Occipital lobe (tissue), 2 donors: ENCODE measurements around the gene NPHP1. TPM values are rescaled to one million over a fixed set of nuclear protein-coding genes. Genes with fewer than 3 reads are reported as not detected.
A peak's percentile ranks its signal among the peaks of the same experiment; 100 is the strongest.
"Not testable (repeated sequence)": the region's sequence is repeated elsewhere in the genome, so short reads cannot be mapped to it uniquely, and the experiment has no call there.

Experiments used
- DNase-seq: peaks from one replicate; lab custom pipeline; 2025; lab: John Stamatoyannopoulos, UW
- total RNA-seq: library from RNA; depleted of rRNA; stranded (reverse); fragments of >200 nt; gene quantifications from one replicate; pipeline ENCODE4 v1.2.3, GENCODE V29; 2014

The NPHP1 gene
- total RNA-seq, result 4.4 TPM

DNA sequence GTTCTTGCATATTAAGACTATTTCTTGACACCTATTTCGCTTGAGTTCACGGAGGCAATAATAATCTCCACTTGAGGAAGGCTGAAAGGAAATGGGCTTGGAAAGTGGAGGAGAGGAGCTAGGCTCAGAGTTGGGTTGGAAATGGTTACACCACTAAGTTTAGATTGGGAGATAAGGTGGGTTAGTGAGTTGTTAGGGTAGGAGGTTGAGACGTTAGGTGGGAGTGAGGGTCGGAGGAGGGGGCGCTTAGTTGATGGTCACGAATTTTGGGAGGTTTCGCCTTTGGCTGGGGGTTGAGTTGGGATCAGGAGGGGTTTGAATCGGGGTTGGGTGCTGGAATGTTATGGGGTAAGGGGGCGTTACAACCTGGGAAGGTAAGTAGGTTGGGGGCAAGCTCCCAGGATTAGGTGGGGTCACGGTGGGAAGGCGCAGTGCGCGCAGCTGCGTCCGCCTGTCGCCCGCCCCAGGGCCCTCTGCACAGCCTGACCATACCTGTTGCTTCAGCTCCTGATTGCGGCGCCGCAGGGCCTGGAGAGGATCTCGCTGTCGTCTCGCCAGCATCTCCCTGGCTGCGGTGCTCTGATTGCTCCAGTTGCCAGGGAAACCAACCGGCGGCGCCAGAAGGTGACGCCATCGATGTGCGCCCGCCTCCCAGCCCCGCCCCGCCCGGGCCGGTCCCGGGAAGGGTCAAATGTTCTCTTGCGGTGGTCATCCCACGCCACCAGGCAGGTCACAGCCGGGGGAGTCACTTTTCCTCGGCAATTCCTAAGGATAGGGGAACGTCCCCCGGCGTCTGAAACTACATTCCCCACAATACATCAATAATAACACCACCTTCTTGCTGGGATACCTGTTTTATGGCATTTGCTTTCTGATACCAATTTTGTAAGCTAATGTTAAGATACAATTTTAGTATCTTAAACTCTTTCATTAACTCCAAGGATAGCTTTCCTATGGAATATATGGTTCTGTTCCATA is at the start of gene NPHP1:
NPHP1 (minus strand) TSS at position 606 of the 978 bp plus-strand sequence; CDS start at position 561, 45 bp downstream.
- DNase-seq, result peak; percentile 86

DNA sequence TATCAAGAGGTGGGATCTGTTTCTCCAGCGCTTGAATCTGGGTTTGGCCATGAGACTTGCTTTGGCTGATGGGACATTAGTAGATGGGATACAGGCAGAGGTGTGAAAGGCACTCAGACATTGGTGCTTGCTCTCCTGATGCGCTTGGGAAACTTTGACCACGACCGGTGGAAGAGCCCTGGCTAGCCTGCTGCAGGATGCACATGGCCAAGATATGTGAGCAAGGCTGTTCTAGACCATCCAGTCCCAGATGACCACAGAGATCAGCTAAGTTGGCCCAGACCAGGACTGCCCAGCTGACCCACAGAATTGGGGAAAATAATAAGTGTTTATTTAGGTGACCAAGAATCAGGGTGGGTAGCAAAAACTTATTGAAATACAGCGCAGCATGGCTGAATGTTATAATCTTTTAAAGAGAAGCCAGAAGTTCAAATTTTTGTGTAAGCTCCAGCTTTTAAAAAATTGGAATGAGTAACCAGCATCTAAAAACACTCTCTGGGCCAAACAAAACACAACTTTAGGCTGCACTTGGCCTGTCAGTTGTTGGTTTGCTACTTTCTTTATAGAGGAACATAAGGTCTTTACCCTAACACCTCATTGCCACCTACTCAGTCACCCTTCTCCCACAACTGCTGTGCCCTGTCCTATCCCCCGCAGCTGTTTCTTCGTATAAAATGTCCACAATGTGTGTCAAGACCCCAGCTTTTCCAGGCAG is 43.4 kb upstream of the NPHP1 start:
- DNase-seq, result not testable (repeated sequence)

DNA sequence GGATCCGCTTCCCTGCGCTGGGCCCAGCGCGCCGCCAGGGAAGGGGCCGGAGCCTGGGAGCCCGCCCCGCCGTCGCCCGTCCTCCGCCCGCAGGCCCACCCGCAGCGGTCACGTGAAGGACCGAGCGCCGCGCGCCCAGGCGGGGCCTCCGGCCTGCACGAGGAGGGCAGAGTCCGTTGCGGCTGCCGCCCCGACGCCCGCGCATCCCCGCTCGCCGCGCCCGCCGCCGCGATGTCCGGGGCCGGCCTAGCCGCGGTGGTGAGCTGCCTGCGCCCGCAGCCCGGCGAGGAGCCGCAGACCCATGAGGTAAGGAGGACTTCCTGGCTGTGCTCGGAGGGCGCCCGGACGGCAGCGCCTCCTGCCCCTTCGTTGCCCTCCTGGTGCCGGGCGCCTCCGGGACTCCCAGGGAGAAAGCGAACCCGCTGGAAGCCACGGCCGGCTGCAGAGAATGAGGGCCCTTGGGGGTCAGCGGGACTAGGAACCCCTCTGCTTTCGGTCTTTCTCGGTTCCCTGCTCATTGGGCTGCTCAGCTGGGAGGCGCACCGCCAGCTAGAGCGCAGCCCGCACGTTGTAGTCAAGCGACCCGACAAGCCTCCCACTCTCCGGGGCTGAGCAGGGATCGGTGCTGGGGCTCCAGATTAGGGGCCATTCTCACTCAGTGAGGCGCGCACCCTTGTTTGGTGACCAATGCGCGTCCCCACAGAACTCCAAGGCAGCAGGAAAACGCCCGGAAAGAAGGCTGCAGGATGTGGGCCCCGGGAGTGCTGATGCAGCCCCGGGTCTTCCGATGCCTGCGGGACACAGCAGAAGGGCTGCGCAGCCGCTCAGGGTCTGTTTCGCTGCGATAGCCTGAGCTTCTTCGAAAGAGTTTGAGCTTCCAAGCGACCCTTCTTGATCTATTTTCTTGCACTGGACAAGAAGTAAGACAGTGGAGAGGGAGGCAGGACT is 40.9 kb upstream of the NPHP1 start:
- DNase-seq, result not testable (repeated sequence)

DNA sequence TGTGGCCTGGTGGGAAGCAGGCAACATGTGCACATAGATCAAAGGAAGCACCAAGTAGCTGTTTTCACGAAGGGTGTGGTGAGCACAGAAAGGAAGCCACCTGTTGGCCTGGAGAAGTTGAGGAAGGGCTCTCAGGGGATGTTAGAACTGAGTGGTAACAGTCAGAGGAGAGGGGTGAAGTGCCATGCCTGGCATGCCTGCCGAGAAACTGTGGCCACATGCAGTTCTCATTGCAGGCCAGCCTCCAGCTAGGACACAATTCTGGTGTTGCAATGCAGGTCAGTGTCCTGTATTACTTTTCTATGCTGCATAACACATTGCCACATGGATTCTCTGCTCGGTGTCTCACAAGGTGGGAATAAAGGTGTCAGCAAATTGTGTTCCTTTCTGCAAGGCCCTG is 38.5 kb upstream of the NPHP1 start:
- DNase-seq, result not testable (repeated sequence)

DNA sequence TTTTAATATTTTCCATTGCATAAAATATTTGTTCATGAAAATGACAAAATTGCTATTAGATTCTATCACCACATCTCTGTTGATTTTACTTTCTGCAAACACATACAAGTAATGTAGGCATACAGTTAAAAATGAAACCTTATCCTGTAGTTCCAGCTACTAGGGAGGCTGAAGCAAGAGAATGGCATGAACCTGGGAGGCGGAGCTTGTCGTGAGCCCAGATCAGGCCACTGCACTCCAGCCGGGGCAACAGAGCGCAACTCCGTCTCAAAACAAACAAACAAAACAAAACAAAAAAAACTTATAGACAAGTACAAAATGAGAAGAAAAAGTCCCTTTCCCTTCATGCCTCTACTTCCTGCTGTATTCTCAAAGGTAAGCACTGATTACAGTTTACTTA is 29.7 kb upstream of the NPHP1 start:
- DNase-seq, result not testable (repeated sequence)

DNA sequence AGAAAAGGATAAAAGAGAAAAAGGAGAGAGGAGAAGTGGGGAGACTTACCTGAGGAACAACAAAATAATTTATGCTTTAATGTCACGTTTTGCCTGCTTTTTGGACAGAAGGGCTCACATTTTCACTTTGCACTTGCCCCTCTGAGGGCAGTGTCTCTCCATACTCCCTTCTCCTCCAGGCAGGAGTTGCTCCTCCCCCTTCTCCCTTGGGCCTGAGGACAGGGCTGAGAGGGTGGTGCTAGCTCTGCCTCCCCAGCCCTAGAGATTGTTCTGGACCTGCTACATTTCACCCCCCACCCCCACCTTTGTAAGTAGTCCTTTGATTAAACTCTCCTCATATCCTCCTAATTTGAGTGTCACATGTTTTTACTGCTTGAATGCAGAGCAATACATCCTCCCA is 25.1 kb upstream of the NPHP1 start:
- not testable (repeated sequence) for DNase-seq

DNA sequence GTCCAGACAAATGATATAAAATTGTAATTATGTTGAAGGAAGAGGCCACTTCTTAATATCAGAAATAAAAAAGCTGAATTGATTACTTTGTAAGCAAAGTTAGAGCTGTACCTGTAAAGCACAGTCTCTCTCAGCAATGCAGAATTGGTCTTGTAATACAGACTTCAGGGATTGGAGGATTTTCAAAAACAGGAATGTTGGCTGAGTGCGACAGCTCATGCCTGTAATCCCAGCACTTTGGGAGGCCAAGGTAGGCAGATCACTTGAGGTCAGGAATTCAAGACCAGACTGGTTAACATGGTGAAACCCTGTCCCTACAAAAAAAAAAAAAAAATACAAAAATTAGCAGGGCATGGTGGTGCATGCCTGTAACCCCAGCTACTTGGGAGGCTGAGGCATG is 17.8 kb upstream of the NPHP1 start:
- DNase-seq, result not testable (repeated sequence)

DNA sequence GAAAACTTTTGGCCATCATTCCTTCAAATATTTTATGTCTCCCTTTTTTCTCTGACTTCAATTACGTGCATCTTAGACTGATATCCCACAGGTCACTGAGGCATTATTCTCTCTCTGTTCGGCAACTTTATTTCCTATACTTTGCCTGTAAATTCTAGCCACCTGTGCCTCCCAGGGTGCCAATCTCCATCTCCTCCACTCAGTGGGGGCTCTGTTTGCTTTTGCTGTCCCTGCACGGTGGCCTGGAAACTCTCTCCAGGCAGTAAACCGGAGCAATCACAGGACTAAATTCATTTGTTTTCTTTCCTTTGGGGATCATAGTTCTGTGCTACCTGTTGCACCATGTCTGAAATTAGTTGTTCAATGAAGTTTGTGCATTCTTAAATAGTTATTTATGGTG is 17.1 kb upstream of the NPHP1 start:
- DNase-seq, result no peak

DNA sequence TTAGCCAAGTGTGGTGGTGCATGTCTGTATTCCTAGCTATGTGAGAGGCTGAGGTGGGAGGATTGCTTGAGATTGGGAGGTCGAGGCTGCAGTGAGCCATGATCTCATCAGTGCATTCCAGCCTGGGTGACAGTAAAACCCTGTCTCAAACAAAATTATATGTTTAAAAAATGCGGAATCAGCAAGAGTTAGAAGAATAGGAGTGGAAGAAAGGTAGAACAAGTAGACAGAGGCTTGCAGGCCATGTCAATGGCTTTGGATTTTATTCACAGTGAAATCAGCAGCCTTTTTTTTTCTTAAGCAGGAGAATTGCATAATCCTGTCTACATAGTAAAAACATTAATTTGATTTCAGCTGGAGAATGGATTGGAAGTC is 15.4 kb upstream of the NPHP1 start:
- DNase-seq, result no peak

DNA sequence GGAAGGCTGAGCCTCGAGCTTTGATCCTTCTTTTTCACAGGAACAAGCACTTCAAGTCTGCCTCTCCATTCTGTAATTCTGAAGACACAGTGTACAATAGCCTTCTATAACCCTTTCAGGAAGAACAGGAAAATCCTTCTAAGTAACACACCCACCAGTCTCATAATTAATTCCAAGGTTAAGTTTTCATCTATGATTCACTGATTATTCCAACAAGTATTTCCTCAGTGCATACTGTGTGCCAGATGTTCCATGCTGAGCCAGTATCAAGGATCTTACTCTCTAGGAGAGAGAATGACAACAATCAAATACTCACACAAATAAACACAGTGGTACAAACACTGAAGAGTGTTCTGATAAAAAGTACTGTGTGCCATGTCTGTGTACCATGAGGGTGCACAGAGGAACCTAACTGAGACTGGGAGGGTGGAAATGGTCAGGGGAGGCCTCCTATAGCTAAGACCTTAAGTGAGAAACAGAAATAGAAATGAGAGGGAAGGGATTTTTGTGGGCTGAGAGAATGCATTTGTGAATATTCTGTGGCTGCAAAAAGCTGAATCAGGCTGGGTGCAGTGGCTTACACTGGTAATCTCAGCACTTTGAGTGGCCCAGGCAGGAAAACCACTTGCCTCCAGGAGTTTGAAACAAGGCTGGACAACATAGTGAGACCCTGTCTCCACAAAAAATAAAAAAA is 14.8 kb upstream of the NPHP1 start:
- no peak for DNase-seq

DNA sequence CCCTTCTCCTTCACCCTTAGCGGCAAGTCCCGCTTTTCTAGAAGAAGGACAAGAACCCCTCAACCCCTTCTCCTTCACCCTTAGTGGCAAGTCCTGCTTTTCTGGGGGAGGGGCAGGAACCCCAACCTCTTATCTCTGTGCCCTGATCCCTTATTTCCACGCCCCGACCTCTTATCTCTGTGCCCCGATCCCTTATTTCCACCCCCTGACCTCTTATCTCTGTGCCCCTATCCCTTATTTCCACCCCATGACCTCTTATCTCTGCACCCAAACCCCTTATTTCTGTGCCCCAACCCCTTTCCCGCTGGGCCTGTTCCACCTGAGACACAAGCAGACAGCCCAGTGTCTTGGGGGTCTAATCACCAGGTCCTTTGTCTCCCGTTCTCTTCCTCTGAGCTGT is 14.1 kb upstream of the NPHP1 start:
- not testable (repeated sequence) for DNase-seq

DNA sequence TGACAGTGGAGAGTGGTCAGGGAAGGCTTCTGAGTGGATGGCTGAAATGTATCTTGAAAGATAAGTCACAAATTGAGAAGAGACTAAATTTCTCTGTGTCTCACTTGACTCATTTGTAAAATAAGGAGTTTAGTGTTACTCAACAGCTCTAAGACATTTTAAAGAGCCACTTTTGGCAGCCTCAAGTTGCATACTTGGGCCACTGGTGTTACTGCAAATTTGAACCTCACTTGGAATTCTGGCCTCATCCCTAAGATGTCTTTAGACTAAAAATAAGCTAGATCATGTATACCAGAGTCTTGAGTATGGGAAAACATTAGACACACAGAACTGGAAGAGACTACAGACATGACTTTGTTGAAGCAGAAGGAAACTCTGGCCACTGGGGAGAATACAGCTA is 12.0 kb upstream of the NPHP1 start:
- DNase-seq, result no peak

DNA sequence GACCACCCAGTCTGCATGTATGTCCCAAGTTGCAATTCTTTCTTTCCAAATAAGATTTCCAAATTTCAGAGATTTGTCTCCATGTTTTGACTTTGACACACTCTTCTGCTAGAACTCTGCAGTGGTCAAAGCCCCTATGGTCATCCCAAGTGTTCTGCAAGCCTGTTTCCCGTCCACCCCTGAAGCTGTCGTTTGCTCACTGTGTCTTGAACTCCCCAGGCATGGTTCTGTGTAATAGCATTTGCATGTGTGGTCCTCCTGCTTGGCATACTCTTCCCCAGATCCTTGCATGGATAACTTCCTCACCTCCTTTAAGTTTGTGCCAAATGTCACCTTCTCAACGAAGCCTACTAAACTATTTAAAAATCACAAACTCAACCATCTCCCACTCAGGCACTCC is 11.4 kb upstream of the NPHP1 start:
- DNase-seq, result no peak

DNA sequence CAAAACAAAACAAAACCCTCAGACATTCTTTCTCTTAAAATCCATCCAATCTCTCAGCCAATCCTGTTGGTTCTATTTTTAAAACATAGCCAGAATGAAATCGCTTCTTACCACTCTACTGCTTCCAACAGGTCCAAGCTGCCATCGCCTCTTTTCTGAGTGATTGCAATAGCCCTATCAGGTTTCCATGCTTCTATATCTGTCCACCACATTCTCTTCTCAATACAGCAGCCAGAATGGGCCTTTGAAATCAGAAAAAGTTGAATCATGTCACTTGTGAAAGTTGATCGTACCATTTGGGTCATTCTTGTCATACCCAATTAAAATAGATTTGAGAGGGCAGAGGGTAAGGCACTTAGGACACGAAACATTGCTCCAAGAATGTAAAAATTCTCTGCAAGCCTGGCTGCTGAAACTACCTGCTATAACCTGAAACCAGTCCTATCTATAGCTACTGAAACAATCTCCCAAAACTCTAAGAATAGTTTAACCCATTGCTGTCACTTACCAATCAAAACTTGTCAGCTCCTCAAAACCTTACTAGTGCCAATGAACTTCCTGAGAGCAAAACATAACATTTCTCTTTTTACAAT is 10.8 kb upstream of the NPHP1 start:
- DNase-seq, result no peak

DNA sequence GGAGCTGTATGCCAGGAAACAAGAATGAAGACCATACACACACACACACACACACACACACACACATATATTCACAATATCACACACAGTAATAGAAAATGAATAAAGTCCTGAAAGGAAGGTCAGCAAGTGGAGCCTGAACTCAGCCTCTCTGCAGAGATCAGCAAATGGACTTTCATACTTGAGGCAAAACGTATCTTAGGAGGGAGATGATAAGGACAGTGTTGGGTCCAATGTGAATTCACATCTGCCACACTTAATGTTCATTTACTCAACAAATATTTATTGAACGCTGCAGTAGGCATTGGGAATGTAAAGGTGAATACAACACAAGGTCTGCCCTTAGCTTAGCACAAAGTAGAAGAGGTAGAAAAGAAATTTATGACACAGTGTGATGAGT is 10.3 kb upstream of the NPHP1 start:
- no peak for DNase-seq

DNA sequence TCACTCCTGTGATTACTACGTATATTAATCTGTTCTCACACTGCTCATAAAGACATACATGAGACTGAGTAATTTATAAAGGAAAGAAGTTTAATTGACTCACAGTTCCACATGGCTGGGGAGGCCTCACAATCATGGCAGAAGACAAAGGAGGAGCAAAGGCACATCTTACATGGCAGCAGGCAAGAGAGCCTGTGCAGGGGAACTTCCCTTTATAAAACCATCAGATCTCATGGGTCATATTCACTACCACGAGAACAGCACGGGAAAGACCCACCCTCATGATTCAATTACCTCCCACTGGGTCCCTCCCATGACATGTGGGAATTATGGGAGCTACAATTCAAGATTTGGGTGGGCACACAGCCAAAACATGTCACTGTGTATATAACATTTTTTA is 8.7 kb upstream of the NPHP1 start:
- DNase-seq, result not testable (repeated sequence)

DNA sequence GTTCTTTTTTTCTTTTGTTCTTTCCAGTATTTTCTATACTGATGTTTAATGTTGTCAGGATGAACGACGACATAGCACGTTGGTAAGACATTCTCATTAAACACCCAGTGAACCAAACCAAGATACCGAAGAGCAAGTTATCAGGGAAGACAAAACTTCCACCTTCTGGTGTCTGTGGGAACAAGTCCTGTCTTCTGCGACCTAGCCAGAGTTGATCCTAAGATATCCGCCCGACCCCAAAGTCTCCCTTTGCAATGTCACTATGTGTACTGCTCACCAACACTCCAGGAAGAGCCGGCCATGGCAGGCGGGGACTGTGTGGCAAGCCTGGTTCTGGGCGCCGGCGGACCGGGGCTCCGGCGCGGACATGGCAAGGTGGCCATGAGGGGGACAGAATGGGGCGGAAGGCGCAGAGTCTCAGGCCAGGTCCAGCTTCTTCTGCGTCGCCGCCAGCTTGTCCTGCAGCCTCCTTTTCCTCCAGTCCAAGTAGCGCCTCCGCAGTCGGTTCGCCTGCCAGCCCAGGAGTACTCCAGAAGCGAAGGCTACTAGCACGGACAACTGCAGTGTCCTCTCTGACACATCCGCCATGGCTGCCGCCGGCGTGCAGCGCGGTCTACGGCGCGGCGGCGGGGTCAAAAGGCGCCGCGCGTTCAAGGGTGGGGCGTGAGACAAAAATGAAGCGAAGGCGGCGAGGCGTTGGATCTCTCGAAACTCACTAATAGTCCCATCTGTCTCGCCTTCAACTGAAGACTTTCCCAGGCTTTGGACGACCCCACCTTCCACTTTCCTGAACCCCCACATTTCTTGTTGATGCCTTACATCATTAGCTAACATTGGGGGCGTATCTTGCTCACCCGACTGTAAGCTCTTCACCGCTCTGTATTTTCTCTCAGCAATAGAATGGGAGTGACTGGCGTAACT is 7.4 kb upstream of the NPHP1 start, which contains the start of gene MTLN:
MTLN (minus strand) TSS at position 610 of the 921 bp plus-strand sequence; CDS start at position 588, 22 bp downstream.
- peak; percentile 57 for DNase-seq

DNA sequence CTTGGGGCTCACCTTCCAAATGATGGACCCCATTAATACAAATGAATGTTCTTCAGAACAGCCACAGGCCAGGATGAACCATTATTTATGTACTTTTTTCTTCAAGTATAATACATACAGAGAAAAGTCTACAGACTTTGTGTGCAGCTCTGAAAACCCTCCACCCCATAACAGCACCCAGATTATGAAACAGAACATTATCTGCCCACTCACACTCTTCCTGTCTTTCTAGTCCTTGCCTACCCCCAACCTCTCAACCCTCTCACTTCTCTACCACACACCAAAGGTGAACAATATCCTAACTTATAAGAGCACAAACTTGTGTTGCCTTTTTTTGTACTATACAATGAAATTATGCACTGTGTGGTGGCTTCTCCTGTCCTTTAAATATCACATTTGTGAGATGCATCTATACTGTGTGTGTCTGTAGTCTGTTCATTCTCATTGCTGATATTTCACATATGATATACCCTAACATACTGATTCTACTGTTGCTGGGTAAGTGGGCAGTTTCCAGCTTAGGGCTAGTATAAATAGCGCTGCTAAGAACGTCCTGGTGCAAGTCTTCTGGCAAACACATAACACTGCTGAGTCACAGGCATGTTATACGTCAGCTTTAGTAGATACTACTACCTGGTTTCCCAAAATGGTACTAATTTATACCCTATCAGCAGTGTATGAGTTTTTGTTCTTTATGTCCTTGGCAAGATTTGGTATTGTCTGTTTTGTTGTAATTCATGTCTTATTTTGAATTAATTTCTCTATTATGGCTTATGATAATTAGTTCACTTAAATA is 1.0 kb upstream of the NPHP1 start:
- DNase-seq, result no peak
